Stimulated activated CD8-positive, alpha-beta memory T cell treated with anti-CD3 and anti-CD28 coated beads, Interleukin-15, amount 100 ng/mL, for 24 hours (primary cell): ENCODE measurements around the gene GRIK5.
A peak's percentile ranks its signal among the peaks of the same experiment; 100 is the strongest.
"Not testable (repeated sequence)": the region's sequence is repeated elsewhere in the genome, so short reads cannot be mapped to it uniquely, and the experiment has no call there.

ENCODE experiments used
- DNase-seq: peaks from one replicate; pipeline ENCODE4 v3.0.0-alpha.2; 2020; ENCODE audit warnings: low read depth

Gene GRIK5

DNA sequence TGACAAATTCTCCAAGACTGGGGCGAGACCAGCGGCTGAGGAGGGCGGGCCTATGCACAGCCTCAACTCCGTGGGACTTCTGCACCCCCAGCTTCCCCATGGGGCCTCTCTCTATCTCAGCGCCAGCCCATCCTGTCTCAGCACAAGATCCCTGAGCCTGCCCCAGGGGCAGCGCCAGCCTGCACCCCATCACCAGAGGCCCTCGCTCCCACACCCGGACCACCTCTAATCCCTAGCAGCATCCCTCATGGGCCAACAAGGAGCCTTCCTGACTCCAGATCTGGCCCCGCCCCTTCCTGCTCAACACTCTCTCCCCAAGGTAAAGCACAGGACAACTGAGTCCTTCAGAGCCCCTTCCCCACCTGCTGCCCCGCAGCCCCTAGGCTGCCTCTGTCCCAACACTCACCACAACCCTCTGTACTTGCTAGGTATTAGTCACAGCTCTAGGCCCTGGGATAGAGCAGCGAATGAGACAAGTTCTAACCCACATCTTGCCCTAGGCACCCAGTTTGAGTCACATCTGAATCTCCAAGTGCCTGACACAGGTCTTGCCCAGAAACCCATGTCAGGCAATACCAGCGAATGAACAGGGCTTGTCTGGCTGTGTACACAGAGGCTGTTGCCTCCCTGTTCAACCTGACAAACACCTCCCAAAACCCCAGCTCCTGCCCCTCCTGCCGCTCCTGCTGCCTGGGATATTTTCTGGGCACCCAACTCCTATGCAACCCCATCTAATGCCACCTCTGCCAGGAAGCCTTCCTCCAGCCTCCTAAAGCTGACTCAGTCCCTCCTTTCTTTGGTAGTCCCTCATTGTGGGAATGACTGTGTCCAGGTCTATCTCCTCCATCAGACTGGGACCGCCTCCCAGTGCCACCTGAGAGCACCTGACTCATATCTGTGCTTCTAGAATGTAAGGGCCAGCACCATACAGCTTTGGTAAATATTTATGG, 18.6 kb downstream of the GRIK5 start:
- no peak for DNase-seq

DNA sequence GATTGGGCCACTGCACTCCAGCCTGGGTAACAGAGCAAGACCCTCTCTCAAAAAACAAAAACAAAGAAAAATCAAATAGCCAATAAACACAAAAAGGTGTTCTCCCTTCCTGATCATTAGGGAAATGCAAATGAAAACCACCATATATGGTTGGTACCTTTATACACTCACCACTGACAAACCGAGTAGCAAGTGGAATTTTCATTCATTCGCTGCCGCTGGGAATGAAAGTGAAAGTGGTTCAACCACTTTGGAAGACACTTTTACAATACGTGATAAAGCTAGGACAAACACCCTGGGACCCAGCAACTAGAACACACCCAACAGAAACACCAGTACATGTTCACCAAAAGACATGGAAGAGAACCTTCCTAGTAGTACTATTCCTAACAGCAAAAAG, 21.0 kb downstream of the GRIK5 start:
- DNase-seq = no peak

DNA sequence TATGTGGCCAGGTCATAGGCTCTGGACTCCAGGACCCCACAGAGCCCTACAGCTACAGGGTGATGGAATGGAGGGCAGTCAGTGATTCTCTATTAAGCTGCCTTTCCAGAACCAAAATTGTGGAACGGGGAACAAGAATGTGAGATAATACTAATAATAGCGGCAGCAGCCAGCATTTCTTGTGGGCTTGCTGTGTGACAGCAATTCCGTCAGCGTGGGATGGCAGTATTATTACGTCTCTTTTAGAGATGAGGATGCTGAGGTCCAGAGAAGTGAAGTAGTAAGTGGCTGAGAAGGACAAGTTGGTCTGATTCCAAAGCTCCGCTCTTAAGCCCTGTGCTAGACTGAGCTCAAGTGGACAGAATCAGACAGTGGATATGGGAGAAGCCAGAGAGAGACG, 24.4 kb downstream of the GRIK5 start:
- no peak for DNase-seq

DNA sequence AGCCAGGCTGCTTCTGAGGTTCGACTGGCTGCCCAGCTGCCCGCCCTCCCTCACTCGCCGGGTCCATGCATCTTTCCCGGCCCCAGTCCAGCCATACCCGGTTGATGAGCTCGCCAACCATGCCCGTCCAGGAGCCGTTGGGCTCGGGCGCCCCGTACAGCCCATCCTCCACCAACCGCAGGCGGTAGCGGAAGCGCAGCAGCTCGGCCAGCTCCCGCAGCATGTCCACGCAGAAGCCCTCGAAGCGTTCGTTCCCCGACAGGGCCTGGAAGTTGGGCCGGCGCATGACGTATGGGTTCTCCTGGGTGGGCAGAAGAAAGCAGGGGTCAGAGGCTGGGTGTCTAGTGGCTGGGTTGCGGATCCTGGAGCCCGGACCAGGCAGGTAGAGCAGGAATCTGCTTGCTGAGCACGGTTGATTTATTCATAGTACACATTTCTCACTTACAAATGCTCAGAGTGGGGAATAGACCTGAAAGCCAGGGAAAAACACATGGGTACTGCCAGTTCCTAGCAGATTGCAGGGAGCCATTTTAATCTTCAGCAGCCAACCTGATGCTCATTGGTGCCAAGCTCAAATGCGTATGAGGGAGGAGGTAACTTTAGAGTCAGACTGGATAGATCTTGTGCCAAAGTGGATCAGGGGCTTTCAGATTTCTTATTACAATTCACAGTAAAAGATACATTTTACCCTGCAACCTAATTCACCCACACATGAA, 27.4 kb downstream of the GRIK5 start:
- DNase-seq = no peak

DNA sequence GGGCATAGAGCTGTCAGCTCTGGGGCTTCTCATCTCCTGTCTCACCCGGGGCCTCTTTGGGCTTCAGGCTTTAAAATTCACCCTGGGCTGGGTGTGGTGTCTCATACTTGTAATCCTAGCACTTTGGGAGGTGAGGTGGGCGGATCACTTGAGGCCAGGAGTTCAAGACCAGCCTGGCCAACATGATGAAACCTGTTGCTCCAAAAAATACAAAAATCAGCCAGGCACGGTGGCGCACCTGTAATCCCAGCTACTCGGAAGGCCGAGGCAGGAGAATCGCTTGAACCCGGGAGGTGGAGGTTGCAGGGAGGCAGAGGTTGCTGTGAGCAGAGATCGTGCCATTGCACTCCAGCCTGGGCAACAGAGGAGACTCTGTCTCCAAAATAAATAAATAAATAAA, 29.5 kb downstream of the GRIK5 start:
- not testable (repeated sequence) for DNase-seq

DNA sequence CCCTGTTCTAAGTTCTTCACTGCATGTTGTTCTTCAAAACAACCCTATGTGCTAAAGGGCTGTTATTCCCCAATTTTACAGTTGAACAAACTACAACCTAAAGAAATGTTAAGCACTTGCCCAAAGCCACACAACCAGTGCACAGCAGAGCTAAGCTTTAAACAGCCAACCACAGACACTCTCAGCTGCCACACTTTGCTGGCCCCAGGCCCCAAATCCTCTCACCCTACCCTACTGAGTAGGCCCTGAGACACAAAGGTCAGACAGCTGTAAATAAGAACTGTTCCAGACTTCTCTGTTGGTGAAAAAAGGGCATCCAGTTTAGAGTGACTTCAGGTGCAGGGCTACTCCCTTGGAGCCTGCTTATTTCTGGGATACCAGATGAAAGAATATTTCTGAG, 30.0 kb downstream of the GRIK5 start:
- DNase-seq = no peak

DNA sequence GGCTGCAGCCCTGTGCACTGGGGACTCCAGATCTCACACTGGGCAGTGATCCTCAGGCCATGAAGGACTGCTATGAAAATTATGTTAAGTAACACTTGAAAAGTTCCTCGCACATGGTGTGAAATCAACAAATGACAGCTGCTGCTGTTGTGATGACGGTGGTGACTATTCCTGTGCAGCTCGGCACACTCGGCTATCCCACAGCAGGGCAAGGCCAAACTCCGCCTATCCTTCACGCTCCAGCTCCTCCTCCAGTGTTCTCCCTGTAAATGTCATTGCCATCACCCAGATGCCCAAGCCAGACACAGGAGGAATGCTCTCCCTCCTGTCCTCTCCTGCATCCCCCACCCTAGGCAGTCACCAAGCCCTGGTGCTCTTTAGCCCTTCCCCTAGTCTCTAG, 31.3 kb downstream of the GRIK5 start:
- no peak for DNase-seq

DNA sequence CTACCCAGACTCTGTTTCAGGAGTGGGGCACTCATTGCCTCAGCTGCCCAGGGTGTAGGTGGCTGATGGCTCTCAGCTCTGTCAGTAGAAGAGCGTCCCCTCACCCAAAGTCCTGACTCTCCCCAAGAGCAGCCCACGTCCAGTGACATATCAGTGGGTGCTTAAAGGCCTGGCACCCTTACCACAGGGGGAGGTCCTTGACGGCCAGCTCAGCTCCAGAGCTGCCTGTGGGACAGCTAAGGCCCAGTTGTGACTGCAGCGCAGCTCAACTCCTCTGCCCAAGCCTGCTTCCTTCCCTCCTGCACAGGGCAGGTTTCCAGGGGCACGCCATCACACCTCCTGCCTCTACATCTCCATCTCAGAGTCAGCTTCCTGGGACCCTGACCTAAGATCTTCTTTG, 32.4 kb downstream of the GRIK5 start:
- DNase-seq = no peak

DNA sequence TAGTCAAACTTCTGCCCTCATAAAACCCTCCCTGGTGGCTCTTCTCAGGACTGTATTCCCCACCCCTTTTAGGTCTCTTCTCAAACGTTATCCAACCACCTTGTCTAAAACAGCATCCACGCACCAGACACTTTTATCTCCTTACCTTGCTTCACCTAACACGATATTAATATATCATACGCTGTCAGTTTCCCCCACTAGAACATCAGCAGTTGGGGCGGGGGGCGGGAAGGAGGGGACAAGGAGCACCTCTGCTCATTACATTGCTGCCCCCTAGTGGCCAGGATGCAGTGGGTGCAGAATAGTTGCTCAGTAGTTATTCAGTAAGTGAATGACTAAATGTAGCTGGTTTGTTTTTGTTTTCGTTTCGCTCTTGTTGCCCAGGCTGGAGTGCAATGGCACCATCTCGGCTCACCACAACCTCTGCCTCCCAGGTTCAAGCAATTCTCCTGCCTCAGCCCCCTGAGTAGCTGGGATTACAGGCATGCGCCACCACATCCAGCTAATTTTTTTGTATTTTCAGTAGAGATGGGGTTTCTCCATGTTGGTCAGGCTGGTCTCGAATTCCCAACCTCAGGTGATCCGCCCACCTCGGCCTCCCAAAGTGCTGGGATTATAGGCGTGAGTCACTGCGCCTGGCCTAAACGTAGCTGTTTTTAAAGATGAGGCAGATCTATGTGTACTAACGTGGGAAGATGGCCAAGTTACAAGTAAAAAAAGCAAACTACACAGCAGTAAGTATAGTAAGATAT, 35.2 kb downstream of the GRIK5 start:
- peak; percentile 12 for DNase-seq

DNA sequence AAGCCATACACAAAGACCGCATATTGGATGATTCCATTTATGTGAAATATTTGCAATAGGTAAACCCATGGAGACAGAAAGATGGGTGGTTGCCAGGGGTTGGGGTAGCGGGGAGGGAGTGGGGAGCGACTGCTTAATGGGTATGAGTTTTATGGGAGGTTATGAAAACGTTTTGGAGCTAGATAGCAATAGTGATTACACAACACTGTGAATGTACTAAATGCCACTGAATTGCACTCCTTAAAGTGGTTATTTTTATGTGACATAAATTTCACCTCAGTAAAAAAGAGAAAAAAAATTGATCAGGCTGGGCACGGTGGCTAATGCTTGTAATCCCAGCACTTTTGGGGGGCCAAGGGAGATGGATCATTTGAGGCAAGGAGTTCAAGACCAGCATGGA, 36.6 kb downstream of the GRIK5 start:
- no peak for DNase-seq

DNA sequence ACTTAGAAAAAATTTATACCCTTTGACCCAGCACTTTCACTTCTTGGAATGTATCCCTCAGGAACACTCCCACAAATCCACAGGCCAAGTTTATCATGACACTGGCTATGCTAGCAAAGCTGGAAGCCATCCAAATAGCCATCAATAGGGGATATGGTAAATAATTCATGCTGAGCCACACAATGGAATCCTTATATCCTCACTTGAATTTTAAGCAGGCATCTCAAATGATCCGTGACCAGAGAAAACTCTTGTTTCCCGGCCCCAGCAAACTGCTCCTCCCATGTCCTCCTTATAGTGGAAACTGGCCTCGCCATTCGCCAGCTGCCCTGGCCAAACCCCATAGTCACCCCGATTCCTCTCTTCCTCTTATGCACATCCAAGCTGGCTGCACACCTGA, 37.6 kb downstream of the GRIK5 start:
- DNase-seq = no peak

DNA sequence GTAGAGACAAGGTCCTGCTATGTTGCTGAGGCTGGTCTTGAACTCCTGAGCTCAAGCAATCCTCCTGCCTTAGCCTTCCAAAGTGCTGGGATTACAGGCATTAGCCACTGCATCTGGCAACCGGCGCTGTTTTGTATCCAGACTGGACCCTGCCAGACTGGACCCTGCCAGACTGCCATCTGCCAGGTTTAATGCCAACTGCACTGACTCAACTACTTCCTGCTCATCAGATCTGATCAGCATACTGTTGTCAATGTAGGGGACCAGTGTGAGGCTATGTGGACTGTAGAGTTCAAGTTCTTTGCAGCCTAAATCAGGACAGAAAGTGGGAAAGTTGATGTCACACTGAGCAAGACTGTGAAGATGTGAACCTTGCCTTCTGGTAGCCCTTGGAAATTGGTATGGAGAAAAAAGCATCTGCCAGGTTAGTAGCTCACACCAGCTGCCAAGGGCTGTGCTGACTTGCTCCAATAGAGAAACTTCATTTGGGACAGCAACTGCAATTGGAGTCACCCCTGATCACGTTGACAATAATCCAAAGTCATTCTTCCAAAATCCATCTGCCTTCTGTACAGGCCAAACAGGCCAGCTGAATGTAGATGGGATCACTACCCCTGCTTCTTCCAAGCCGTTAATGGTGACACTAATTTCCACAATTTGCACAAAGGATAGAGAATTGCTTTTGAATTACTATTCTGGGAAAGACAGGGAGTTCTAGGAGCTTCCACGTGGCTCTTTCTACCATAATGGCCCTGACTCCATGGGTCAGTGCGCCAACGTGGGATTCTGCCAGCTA, 39.2 kb downstream of the GRIK5 start:
- no peak for DNase-seq

DNA sequence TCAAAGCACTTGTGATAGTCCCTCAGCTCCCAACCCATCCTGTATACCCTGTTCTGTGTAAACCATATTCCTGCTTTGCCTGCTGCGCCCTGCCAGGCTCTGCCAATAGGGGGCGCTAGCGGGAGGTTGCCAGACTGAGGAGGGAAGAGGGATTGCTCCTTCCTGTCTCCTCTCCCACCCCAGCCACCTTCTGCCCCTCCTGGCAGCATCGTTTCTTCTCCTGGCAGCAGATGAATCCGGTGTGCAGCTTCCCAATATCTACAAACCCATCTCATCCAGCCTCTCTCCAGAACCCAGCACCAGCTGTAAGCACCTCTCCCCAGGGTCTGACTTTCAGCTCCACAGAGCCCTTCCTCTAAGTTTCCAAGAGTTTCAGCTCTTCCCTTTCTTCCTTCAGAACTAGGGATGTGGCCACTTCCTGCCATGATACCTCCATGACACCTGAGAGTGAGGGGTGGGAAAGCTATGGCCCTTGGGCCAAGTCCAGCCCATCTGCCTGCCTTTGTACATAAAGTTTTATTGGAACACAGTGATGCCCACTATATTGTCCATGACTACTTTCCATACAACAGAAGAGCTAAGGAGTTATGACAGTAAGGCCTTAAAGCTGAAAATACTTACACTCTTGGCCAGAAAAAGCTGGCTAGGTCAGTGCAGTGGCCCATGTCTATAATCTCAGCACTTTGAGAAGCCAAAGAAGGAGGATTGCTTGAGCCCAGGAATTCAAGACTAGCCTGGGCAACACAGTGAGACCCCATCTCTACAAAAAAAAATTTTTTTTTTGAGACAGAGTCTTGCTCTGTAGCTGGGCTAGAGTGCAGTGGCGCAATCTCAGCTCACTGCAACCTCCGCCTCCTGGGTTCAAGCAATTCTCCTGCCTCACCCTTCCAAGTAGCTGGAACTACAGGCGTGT, 41.4 kb downstream of the GRIK5 start:
- DNase-seq = no peak

DNA sequence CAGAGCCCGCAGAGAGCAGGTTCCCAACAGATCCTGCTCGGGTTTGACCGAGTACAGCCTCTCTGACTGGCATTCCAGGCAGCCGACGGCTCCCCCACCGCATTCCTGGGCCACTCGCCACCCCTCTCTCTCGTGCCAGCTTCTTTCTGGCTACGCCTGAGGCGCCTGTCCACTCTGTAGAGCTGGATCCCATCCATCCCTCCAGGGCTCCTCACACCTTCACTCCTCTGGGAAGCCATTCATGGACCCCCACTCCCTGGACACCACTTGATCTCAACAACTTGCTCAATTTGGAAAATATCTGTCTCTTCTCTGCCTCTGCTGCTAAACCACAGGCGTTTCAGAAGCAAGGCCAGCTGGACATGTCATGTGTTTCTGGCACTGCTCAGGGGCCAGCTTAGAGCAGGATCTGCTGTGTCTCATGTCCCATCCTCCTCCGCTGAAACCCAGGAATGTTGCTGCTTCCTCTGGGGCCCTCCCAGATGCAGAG, 45.3 kb downstream of the GRIK5 start:
- no peak for DNase-seq

DNA sequence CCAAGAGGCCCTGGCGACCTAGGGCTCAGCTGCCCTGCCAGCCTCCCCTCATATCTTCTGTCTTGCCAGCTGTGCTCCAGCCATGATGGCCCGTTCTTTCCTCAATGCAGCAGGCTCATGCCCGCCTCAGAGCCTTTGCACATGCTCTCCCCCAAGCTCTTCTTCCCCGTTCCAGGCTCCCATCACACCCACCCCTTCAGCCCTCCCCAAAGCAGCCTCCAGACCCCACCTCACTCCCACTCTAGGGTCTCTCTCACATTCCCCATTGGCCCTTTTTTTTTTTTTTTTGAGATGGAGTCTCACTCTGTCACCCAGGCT, 46.1 kb downstream of the GRIK5 start:
- no peak for DNase-seq

DNA sequence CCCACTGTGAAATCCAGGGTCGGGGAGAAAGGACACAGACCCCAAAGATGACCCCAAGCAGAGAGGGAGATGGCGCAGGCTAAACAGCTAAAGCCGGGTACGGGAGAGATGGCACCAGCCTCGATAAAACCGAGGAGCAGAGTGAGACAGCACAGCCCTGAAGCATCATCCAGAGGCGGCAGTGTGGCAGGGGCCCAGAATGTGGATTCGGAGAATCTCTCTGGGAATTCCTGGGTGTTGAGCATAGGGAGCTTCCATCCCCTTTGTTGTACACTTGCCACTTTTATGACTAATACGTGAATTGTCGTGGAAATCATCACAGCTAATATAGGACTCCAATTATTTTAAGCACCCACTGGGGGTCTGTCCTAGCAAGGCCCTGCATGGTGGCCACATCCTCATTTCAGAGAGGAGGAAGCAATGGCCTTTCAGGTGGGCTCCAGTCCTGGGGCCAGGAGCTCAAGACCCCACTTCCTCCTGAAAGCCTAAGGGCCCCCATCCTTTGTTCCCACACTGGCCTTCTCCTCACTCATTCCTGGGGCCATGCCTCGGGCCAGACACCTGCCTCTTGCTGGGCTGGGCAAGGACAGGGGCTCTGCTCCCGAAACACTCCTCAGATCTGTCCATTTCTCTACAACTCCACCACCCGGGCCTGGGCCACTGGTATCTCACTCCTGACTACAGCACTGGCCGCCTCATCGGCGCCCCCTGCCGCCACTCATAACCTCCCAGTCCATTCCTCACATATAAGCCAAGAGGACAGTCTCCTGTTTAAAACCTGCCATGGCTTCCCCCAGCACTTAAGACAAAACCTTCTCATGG, 46.7 kb downstream of the GRIK5 start:
- DNase-seq = no peak

DNA sequence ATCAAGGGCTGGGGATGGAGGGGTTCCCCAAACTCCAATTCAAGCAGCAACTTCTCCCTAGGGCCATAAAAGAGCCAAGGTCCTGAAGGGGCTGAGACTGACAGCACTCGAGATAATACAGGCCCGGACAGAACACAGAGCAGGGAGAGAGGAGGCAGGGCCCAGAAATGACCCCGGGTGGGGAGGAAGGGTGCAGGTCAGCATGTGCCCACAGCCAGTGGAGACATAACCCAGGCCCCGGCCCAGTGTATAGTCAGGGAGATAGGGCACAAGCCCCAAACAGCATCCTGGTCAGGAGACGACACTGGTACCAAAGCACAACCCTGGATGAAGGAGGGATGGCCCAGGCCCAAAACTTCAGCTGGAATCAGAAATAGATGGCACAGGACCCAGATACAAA, 47.4 kb downstream of the GRIK5 start:
- DNase-seq = no peak

DNA sequence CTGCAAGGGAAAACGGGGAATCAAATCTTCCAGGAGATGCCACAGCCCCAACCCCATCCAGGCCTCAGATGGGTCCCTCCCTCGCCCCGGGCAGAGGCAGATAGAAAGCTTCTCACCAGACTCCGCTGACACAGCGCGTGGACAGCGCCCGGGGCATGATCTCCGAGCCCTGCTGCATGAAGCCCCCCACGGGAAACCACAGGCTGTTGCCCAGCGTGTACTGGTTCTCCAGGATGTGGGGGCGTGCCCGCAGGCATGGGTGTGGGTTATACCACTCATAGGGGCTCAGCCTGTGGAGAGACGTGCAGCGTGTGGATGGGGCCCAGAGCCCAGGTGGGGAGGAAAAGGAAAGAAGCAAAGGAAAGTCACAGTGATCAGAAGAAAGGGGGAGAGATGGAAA, 48.8 kb downstream of the GRIK5 start:
- DNase-seq = no peak

DNA sequence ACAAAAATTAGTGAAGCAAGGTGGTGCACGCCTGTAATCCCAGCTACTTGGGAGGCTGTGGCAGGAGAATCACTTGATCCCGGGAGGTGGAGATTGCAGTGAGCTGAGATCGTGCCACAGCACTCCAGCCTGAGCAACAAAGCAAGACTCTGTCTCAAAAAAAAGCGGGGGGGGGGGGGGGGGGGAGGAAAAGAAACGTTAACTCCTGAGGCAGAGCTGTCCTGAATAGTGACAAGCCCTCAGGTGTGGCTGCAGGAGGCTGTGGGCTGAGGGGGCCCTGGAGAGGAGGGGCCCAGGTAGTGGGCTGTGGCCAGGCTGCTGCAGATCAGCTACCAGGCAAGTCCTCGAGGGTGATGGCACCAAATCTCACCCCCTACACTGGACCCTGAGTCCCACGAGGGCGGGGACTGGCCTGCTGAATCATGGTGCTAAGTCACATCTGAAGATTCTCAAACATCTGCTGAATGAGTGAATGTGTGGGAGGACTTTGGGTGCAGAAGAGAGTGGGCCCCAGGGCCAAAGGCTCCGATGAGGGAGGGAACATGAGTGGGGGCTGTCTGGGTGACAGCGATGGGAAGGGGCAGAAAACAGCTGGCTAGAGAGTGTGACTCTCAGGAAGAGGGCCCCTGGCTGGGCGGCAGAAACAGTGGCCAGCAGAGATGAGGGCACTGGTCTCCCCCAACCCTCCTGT, 51.4 kb downstream of the GRIK5 start:
- no peak for DNase-seq
